ENCODE data around the gene NRARP.

NRARP gene

GRCh38 chr9:137316012-137316981, 14.2 kb upstream of the NRARP start:
- DNase-seq, result peak; percentile 76 to 78
- TF ChIP-seq GATA1 (IDR thresholded peaks at IDR 0.05; ENCODE audit: low read depth, low read length), result no peak
- TF ChIP-seq POLR2A (IDR thresholded peaks at IDR 0.05; ENCODE audit: low read length), result no peak

GRCh38 chr9:137315581-137316011, 13.5 kb upstream of the NRARP start:
- TF ChIP-seq POLR2A (IDR thresholded peaks at IDR 0.05; ENCODE audit: low read length) (no peak), GATA1 (IDR thresholded peaks at IDR 0.05; ENCODE audit: low read depth, low read length) (no peak)
- DNase-seq, result no peak

GRCh38 chr9:137314561-137315560, 12.8 kb upstream of the NRARP start:
- no peak for DNase-seq
- TF ChIP-seq GATA1 (IDR thresholded peaks at IDR 0.05; ENCODE audit: low read depth, low read length), result no peak
- no peak for TF ChIP-seq POLR2A (IDR thresholded peaks at IDR 0.05; ENCODE audit: low read length)

- TF ChIP-seq GATA1 (IDR thresholded peaks at IDR 0.05; ENCODE audit: low read depth, low read length), result no peak
- TF ChIP-seq POLR2A (IDR thresholded peaks at IDR 0.05; ENCODE audit: low read length), result no peak
- no peak for DNase-seq
These were observed 12.0 kb upstream of the NRARP start for GRCh38 chr9:137313956-137314560.

GRCh38 chr9:137313326-137313936, 11.4 kb upstream of the NRARP start:
- TF ChIP-seq POLR2A (IDR thresholded peaks at IDR 0.05; ENCODE audit: low read length) (no peak), GATA1 (IDR thresholded peaks at IDR 0.05; ENCODE audit: low read depth, low read length) (no peak)
- DNase-seq, result peak in 1 of 2 experiments; percentile 46

- DNase-seq, result no peak
- TF ChIP-seq GATA1 (IDR thresholded peaks at IDR 0.05; ENCODE audit: low read depth, low read length) (no peak), POLR2A (IDR thresholded peaks at IDR 0.05; ENCODE audit: low read length) (no peak)
These were observed 10.8 kb upstream of the NRARP start for GRCh38 chr9:137312852-137313325.

GRCh38 chr9:137311986-137312851, 10.1 kb upstream of the NRARP start:
- no peak for DNase-seq
- TF ChIP-seq GATA1 (IDR thresholded peaks at IDR 0.05; ENCODE audit: low read depth, low read length) (no peak), POLR2A (IDR thresholded peaks at IDR 0.05; ENCODE audit: low read length) (no peak)

GRCh38 chr9:137311171-137311985, 9.3 kb upstream of the NRARP start:
- no peak for TF ChIP-seq GATA1 (IDR thresholded peaks at IDR 0.05; ENCODE audit: low read depth, low read length)
- TF ChIP-seq POLR2A (IDR thresholded peaks at IDR 0.05; ENCODE audit: low read length), result no peak
- DNase-seq, result peak in 1 of 2 experiments; percentile 22

- TF ChIP-seq POLR2A (IDR thresholded peaks at IDR 0.05; ENCODE audit: low read length), result no peak
- DNase-seq, result no peak
These were observed 8.3 kb upstream of the NRARP start for GRCh38 chr9:137310189-137311052.

- no peak for DNase-seq
- TF ChIP-seq POLR2A (IDR thresholded peaks at IDR 0.05; ENCODE audit: low read length), result no peak
- no peak for TF ChIP-seq GATA1 (IDR thresholded peaks at IDR 0.05; ENCODE audit: low read depth, low read length)
These were observed 7.5 kb upstream of the NRARP start for GRCh38 chr9:137309368-137310188.
